Panc1 (cell line): Measurements from ENCODE around the gene LCE1F. TPM values are rescaled to one million over a fixed set of nuclear protein-coding genes. Genes with fewer than 3 reads are reported as not detected.

Experiments
- ATAC-seq: fragments of 200-7000 bp; cut with Tn5 transposase; 2 replicates; pipeline ENCODE4 v1.9.1; 2020; ENCODE audit warnings: mild to moderate bottlenecking, moderate library complexity
- BruUV-seq: library from RNA; stranded (reverse); fragments of 400-500 nt; replicated peaks from 2 replicates; lab custom pipeline; 2021; lab: Mats Ljungman, UMichigan
- CTCF ChIA-PET: fragments of 300-600 bp; sonication (Branson Sonifier 250); formaldehyde crosslinking; loops from one replicate; lab custom pipeline; 2022; ENCODE audit warnings: antibody characterized with exemption; lab: Charles Lee
- POLR2A ChIA-PET: fragments of 300-600 bp; sonication (Branson Sonifier 250); formaldehyde crosslinking; loops from one replicate; lab custom pipeline; 2022; ENCODE audit warnings: antibody characterized with exemption; lab: Charles Lee
- DNase-seq: peaks from one replicate; pipeline ENCODE4 v3.0.0-alpha.2; 2010; ENCODE audit warnings: low read depth, low spot score
- H3K27ac ChIP-seq: 2 replicates; pipeline ENCODE4 v1.5.1; 2011; ENCODE audit warnings: mild to moderate bottlenecking, low read length, inconsistent platforms
- H3K27me3 ChIP-seq: fragments of 200-500 bp; sonication (Bioruptor generic); 2 replicates; pipeline ENCODE4 v1.6.0; 2014; ENCODE audit warnings: low read length, inconsistent platforms; ENCODE audit not compliant: control insufficient read depth, insufficient read depth
- H3K36me3 ChIP-seq: fragments of 200-500 bp; sonication (Bioruptor generic); 2 replicates; pipeline ENCODE4 v1.5.1; 2014; ENCODE audit warnings: inconsistent platforms, mild to moderate bottlenecking, low read length, moderate library complexity; ENCODE audit not compliant: control insufficient read depth, insufficient read depth
- H3K4me1 ChIP-seq: 2 replicates; pipeline ENCODE4 v1.5.1; 2011; ENCODE audit warnings: inconsistent platforms, mild to moderate bottlenecking, low read length, moderate library complexity; ENCODE audit not compliant: control insufficient read depth, insufficient read depth
- H3K4me3 ChIP-seq, 2 experiments: 2 replicates each; pipeline ENCODE4 v1.5.1; 2011 to 2012; ENCODE audit warnings: low read depth in 2 of 2, low read length in 2 of 2, mild to moderate bottlenecking in 2 of 2, inconsistent platforms in 1 of 2, moderate library complexity in 1 of 2
- H3K9me3 ChIP-seq: fragments of 200-500 bp; sonication (Bioruptor generic); 2 replicates; pipeline ENCODE4 v1.5.1; 2014; ENCODE audit warnings: low read depth, mild to moderate bottlenecking, inconsistent platforms, low read length, moderate library complexity; ENCODE audit not compliant: control insufficient read depth, insufficient read depth
- CTCF ChIP-seq: fragments of 450-650 bp; IDR thresholded peaks from 2 replicates; pipeline ENCODE4 v1.5.1; 2017; ENCODE audit warnings: mild to moderate bottlenecking
- POLR2AphosphoS5 ChIP-seq: IDR thresholded peaks from 2 replicates; pipeline ENCODE4 v1.6.1; 2012; ENCODE audit warnings: mild to moderate bottlenecking, low read depth, low read length, moderate library complexity
- SIN3A ChIP-seq: IDR thresholded peaks from 2 replicates; pipeline ENCODE4 v1.6.1; 2012; ENCODE audit warnings: low read depth, mild to moderate bottlenecking, low read length, moderate library complexity, borderline replicate concordance; ENCODE audit not compliant: insufficient read depth
- TCF7L2 ChIP-seq: IDR thresholded peaks from 2 replicates; pipeline ENCODE4 v1.6.1; 2011; ENCODE audit warnings: mild to moderate bottlenecking, low read depth, low read length, inconsistent platforms
- in situ Hi-C: cut with HindIII; loops from 2 replicates; pipeline ENCODE4 v1.10.0; 2016; ENCODE audit warnings: low sequenced_read_pairs, low pct_unique_long_range_greater_than_20kb
- intact Hi-C: fragments of 100-400 bp; cut with micrococcal nuclease; formaldehyde crosslinking; loops from one replicate; pipeline ENCODE4 v1.10.0; 2022; ENCODE audit not compliant: unreplicated experiment
- total RNA-seq: library from RNA; stranded (reverse); gene quantifications from one replicate; pipeline ENCODE4 v1.2.1, GENCODE V29; 2021; ENCODE audit not compliant: unreplicated experiment
- TF ChIP-seq, protein P1 (sequence below), 2 experiments: IDR thresholded peaks; 2 replicates each; pipeline ENCODE4 v1.6.1; 2011 to 2012; ENCODE audit warnings: low read depth in 2 of 2, control low read depth in 1 of 2, low read length in 1 of 2, mild to moderate bottlenecking in 1 of 2, moderate library complexity in 1 of 2; ENCODE audit not compliant: insufficient read depth in 1 of 2

The LCE1F gene
- total RNA-seq, 1 experiment from 2014 or later, result not detected

- intact Hi-C loops (no loop called here), in situ Hi-C loops (no loop called here)
- H3K9me3 ChIP-seq, result no peaks in the 10 kb centered on the region
- CTCF ChIA-PET, result no interaction called here
- peaks cover 7% of the 10 kb centered on the region; the same call in 1 of the 2 replicates for H3K27me3 ChIP-seq
- TF ChIP-seq TCF7L2 (no peak), POLR2AphosphoS5 (no peak), SIN3A (no peak), CTCF (no peak)
- TF ChIP-seq, protein P1, sequence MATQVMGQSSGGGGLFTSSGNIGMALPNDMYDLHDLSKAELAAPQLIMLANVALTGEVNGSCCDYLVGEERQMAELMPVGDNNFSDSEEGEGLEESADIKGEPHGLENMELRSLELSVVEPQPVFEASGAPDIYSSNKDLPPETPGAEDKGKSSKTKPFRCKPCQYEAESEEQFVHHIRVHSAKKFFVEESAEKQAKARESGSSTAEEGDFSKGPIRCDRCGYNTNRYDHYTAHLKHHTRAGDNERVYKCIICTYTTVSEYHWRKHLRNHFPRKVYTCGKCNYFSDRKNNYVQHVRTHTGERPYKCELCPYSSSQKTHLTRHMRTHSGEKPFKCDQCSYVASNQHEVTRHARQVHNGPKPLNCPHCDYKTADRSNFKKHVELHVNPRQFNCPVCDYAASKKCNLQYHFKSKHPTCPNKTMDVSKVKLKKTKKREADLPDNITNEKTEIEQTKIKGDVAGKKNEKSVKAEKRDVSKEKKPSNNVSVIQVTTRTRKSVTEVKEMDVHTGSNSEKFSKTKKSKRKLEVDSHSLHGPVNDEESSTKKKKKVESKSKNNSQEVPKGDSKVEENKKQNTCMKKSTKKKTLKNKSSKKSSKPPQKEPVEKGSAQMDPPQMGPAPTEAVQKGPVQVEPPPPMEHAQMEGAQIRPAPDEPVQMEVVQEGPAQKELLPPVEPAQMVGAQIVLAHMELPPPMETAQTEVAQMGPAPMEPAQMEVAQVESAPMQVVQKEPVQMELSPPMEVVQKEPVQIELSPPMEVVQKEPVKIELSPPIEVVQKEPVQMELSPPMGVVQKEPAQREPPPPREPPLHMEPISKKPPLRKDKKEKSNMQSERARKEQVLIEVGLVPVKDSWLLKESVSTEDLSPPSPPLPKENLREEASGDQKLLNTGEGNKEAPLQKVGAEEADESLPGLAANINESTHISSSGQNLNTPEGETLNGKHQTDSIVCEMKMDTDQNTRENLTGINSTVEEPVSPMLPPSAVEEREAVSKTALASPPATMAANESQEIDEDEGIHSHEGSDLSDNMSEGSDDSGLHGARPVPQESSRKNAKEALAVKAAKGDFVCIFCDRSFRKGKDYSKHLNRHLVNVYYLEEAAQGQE (IDR thresholded peaks at IDR 0.05; ENCODE audit: insufficient read depth in 1 of 2, low read depth in 2 of 2, low read length in 1 of 2), result no peak
- POLR2A ChIA-PET, result no interaction called here
- H3K36me3 ChIP-seq, result no peaks in the 10 kb centered on the region
- ATAC-seq (no peak), DNase-seq (no peak)
- BruUV-seq, result no TSS peak
- no peaks in the 10 kb centered on the region for H3K4me1 ChIP-seq
- H3K4me3 ChIP-seq, result no peak within 1 kb of the TSS
- H3K27ac ChIP-seq, result no peak within 1 kb of the TSS
Observed at GRCh38 chr1:152811671-152812070, 36.7 kb downstream of the LCE1F start, which contains the start of gene LCE1B. LCE1B (plus strand) TSS chr1:152811971; CDS start chr1:152812447, 476 bp downstream.

DNA sequence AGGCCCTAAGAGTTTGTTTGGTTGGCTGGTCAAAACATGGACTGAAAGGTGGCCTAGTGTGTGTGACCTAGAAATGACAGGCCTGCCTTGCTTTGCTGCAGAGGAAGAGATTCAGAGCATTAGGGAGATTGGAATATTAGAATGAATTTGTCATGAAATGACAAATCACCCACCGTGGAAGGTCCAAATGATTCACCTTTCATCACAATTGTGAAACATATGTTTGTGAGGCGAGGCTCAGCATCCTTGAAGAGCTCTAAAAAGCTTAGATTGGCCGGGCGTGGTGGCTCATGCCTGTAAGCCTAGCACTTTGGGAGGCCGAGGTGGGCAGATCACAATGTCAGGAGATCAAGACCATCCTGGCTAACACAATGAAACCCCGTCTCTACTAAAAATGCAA, 42.4 kb downstream of the LCE1F start:
- ChIA-PET CTCF (no interaction called here), POLR2A (no interaction called here)
- Histone ChIP-seq H3K4me1 (no peaks in the 10 kb centered on the region), H3K27ac (no peak overlapping the region), H3K27me3 (no peaks in the 10 kb centered on the region; the same call in 1 of the 2 replicates), H3K36me3 (no peaks in the 10 kb centered on the region), H3K4me3 (no peak overlapping the region), H3K9me3 (no peaks in the 10 kb centered on the region)
- DNase-seq (no peak), ATAC-seq (no peak)
- TF ChIP-seq CTCF (no peak), POLR2AphosphoS5 (no peak), TCF7L2 (no peak)
- TF ChIP-seq, protein P1 (IDR thresholded peaks at IDR 0.05; ENCODE audit: insufficient read depth in 1 of 2, low read depth in 2 of 2, low read length in 1 of 2), result no peak
- no TSS peak for BruUV-seq
- intact Hi-C loops (no loop called here), in situ Hi-C loops (no loop called here)
